Spleen (tissue), 7 donors: ENCODE results near the gene ZDHHC3.
A peak's percentile ranks its signal among the peaks of the same experiment; 100 is the strongest.

Source experiments
- POLR2A ChIP-seq, 3 donors: fragments of 450-650 bp; IDR thresholded peaks; one replicate each; pipeline ENCODE4 v1.5.1; 2017; ENCODE audit warnings: antibody characterized with exemption in 3 of 3, mild to moderate bottlenecking in 1 of 3
- POLR2AphosphoS5 ChIP-seq, 3 donors: sonication (generic); formaldehyde crosslinking; IDR thresholded peaks; one replicate each; pipeline ENCODE4 v1.5.1; 2017; ENCODE audit warnings: antibody characterized with exemption in 3 of 3
- TF ChIP-seq, protein P1 (sequence below), 11 experiments: fragments of 200-600 bp in 7 of 11; fragments of 450-650 bp in 4 of 11; sonication (generic) in 4 of 11; IDR thresholded peaks in 8 of 11; conservative IDR thresholded peaks in 3 of 11; 1 replicate in 7 of 11; 2 replicates in 4 of 11; pipeline versions ENCODE4 v1.4.0 to v1.8.0; 2016 to 2021; ENCODE audit warnings: antibody characterized with exemption in 11 of 11, inconsistent platforms in 4 of 11, mild to moderate bottlenecking in 1 of 11
- donor health status: DM: no; HTN: no; CAD: no; lungs with moderate emphysema.
- donor health status: DM: no; HTN: no; CAD: no.
- donor health status: DM: no; HTN: no; CAD: no.

DNA sequence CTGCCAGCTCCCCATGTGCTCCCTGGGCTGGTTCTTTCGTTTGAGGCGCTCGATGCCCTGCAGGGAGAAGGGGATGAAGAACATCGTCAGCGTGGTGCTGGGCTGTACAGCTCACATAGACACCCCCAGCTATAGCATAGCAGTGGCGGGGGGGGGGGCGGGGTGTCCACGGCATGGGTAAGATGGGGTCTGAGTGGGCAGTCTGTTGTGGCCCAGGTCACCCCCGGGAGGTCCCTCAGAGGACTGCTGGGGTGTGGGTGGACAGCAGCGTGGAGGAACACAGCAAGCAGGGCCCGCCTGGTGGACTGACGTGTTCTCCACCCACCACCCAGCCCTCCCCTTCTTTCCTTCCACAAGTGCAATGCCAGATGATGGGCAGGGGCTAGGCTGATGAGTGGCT lies 57.9 kb downstream of the ZDHHC3 start:
- TF ChIP-seq POLR2A (IDR thresholded peaks at IDR 0.05) (no peak), POLR2AphosphoS5 (IDR thresholded peaks at IDR 0.05) (peak in 1 of 3 donors; percentile 7)
- TF ChIP-seq, protein P1, sequence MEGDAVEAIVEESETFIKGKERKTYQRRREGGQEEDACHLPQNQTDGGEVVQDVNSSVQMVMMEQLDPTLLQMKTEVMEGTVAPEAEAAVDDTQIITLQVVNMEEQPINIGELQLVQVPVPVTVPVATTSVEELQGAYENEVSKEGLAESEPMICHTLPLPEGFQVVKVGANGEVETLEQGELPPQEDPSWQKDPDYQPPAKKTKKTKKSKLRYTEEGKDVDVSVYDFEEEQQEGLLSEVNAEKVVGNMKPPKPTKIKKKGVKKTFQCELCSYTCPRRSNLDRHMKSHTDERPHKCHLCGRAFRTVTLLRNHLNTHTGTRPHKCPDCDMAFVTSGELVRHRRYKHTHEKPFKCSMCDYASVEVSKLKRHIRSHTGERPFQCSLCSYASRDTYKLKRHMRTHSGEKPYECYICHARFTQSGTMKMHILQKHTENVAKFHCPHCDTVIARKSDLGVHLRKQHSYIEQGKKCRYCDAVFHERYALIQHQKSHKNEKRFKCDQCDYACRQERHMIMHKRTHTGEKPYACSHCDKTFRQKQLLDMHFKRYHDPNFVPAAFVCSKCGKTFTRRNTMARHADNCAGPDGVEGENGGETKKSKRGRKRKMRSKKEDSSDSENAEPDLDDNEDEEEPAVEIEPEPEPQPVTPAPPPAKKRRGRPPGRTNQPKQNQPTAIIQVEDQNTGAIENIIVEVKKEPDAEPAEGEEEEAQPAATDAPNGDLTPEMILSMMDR (IDR thresholded peaks at IDR 0.05 in 8 of 11, conservative IDR thresholded peaks at IDR 0.05 in 3 of 11) = no peak
